GM12892 (cell line): ENCODE results near the gene LECT2.

Experiments used
- POLR2A ChIP-seq: IDR thresholded peaks from 2 replicates; pipeline ENCODE4 v1.6.1; 2011; ENCODE audit warnings: low read depth, low read length, control low read depth
- POLR2AphosphoS5 ChIP-seq: IDR thresholded peaks from 2 replicates; pipeline ENCODE4 v1.6.1; 2011; ENCODE audit warnings: low read depth, low read length, control low read depth

DNA sequence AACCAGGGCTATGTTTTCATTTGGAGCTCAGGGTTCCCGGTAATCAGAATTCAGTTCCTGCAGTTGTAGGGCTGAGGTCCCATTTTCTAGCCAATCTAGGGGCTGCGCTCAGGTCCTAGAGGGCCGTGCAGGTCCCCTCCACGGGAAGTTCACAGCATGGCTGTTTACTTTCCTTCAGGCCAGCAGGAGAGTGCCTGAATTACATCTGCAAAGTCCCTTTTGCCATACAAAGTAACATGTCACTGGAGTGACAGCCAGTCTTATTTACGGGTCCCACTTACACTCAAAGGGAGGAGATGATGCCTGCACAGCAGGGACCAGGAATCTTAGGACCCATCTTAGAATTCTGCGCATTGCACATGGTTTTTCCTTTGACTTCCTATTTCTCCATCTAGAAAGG, 44.1 kb upstream of the LECT2 start:
- no peak for TF ChIP-seq POLR2A
- no peak for TF ChIP-seq POLR2AphosphoS5
